Large intestine (tissue), 3 donors: Measurements from ENCODE around the gene SCUBE1. TPM values are rescaled to one million over a fixed set of nuclear protein-coding genes. Genes with fewer than 3 reads are reported as not detected.

Experiments
- DNase-seq, 2 donors: peaks; one replicate each; pipeline versions ENCODE4 v3.0.0 to v3.0.0-alpha.2; 2013
- H3K27ac ChIP-seq: one replicate; pipeline ENCODE4 v1.5.1; 2013; ENCODE audit warnings: low read length
- H3K27me3 ChIP-seq: 2 replicates; pipeline ENCODE4 v1.6.1; 2013; ENCODE audit warnings: low read length; ENCODE audit not compliant: control insufficient read depth, insufficient read depth
- H3K36me3 ChIP-seq: 2 replicates; pipeline ENCODE4 v1.6.1; 2013; ENCODE audit warnings: low read length; ENCODE audit not compliant: control insufficient read depth, insufficient read depth
- H3K4me1 ChIP-seq: one replicate; pipeline ENCODE4 v1.6.1; 2013; ENCODE audit warnings: low read length; ENCODE audit not compliant: control insufficient read depth, insufficient read depth
- H3K4me3 ChIP-seq: one replicate; pipeline ENCODE4 v1.5.1; 2013; ENCODE audit warnings: low read length
- H3K9me3 ChIP-seq: one replicate; pipeline ENCODE4 v1.6.1; 2013; ENCODE audit warnings: mild to moderate bottlenecking, low read depth, low read length, moderate library complexity; ENCODE audit not compliant: control insufficient read depth
- WGBS: methylation state at CpG from one replicate; pipeline ENCODE4 v1.1.5; 2013; ENCODE audit warnings: low lambda C conversion rate; ENCODE audit not compliant: insufficient coverage; 5-methylcytosine and 5-hydroxymethylcytosine counted together
- polyA plus RNA-seq: library from polyadenylated mRNA; unstranded; fragments of 120-200 nt; gene quantifications from one replicate; pipeline ENCODE4 v1.2.1, GENCODE V29; 2013

The SCUBE1 gene
- polyA plus RNA-seq, 1 donor: 4.4 TPM

GRCh38 chr22:43249789-43250471 lies 93.2 kb downstream of the SCUBE1 start:
- H3K36me3 ChIP-seq: no peaks in the 10 kb centered on the region
- H3K4me1 ChIP-seq: no peaks in the 10 kb centered on the region
- no peak overlapping the region for H3K27ac ChIP-seq
- H3K4me3 ChIP-seq: no peak overlapping the region
- H3K27me3 ChIP-seq: peaks cover 8% of the 10 kb centered on the region
- no peaks in the 10 kb centered on the region for H3K9me3 ChIP-seq
- DNase-seq: no peak
- 80% methylated on average over 2 of the region's 16 CpGs for WGBS

GRCh38 chr22:43247546-43248260 lies 95.5 kb downstream of the SCUBE1 start:
- no peak overlapping the region for H3K4me3 ChIP-seq
- no peaks in the 10 kb centered on the region for H3K36me3 ChIP-seq
- no CpG with 5 or more reads among the region's 10 CpGs for WGBS
- no peaks in the 10 kb centered on the region for H3K4me1 ChIP-seq
- H3K27ac ChIP-seq: no peak overlapping the region
- H3K27me3 ChIP-seq: peaks cover 8% of the 10 kb centered on the region
- H3K9me3 ChIP-seq: no peaks in the 10 kb centered on the region
- DNase-seq: no peak

GRCh38 chr22:43246188-43246587 lies 97.0 kb downstream of the SCUBE1 start:
- DNase-seq: no peak
- H3K9me3 ChIP-seq: no peaks in the 10 kb centered on the region
- no peak overlapping the region for H3K4me3 ChIP-seq
- no peaks in the 10 kb centered on the region for H3K36me3 ChIP-seq
- H3K27ac ChIP-seq: no peak overlapping the region
- no peaks in the 10 kb centered on the region for H3K27me3 ChIP-seq
- WGBS: no CpG with 5 or more reads among the region's 4 CpGs
- no peaks in the 10 kb centered on the region for H3K4me1 ChIP-seq

GRCh38 chr22:43245717-43246116 lies 97.5 kb downstream of the SCUBE1 start:
- no CpG with 5 or more reads among the region's 10 CpGs for WGBS
- no peak for DNase-seq
- Histone ChIP-seq H3K36me3 (no peaks in the 10 kb centered on the region), H3K4me1 (no peaks in the 10 kb centered on the region), H3K9me3 (no peaks in the 10 kb centered on the region), H3K27ac (no peak overlapping the region), H3K4me3 (no peak overlapping the region), H3K27me3 (no peaks in the 10 kb centered on the region)

- no peak overlapping the region for H3K4me3 ChIP-seq
- no peaks in the 10 kb centered on the region for H3K36me3 ChIP-seq
- no peaks in the 10 kb centered on the region for H3K9me3 ChIP-seq
- no peaks in the 10 kb centered on the region for H3K4me1 ChIP-seq
- H3K27me3 ChIP-seq: no peaks in the 10 kb centered on the region
- H3K27ac ChIP-seq: no peak overlapping the region
- no peak for DNase-seq
- WGBS: no CpG with 5 or more reads among the region's 24 CpGs
Observed at GRCh38 chr22:43244803-43245527, 98.2 kb downstream of the SCUBE1 start.

GRCh38 chr22:43244402-43244801 lies 98.8 kb downstream of the SCUBE1 start:
- no CpG with 5 or more reads among the region's 7 CpGs for WGBS
- H3K36me3 ChIP-seq: no peaks in the 10 kb centered on the region
- H3K4me3 ChIP-seq: no peak overlapping the region
- H3K27me3 ChIP-seq: no peaks in the 10 kb centered on the region
- DNase-seq: no peak
- no peak overlapping the region for H3K27ac ChIP-seq
- no peaks in the 10 kb centered on the region for H3K9me3 ChIP-seq
- H3K4me1 ChIP-seq: no peaks in the 10 kb centered on the region

- WGBS: no CpG with 5 or more reads among the region's 12 CpGs
- Histone ChIP-seq H3K36me3 (no peaks in the 10 kb centered on the region), H3K27ac (no peak overlapping the region), H3K4me1 (no peaks in the 10 kb centered on the region), H3K9me3 (no peaks in the 10 kb centered on the region), H3K27me3 (no peaks in the 10 kb centered on the region), H3K4me3 (no peak overlapping the region)
- no peak for DNase-seq
Observed at GRCh38 chr22:43243324-43243723, 99.8 kb downstream of the SCUBE1 start.

- no peak overlapping the region for H3K4me3 ChIP-seq
- H3K9me3 ChIP-seq: no peaks in the 10 kb centered on the region
- no peak overlapping the region for H3K27ac ChIP-seq
- DNase-seq: no peak
- no CpG with 5 or more reads among the region's 6 CpGs for WGBS
- no peaks in the 10 kb centered on the region for H3K36me3 ChIP-seq
- H3K27me3 ChIP-seq: no peaks in the 10 kb centered on the region
- H3K4me1 ChIP-seq: no peaks in the 10 kb centered on the region
Observed at GRCh38 chr22:43242627-43243026, 100.5 kb downstream of the SCUBE1 start.

- Histone ChIP-seq H3K4me3 (no peak overlapping the region), H3K9me3 (no peaks in the 10 kb centered on the region), H3K27ac (no peak overlapping the region), H3K27me3 (no peaks in the 10 kb centered on the region), H3K4me1 (no peaks in the 10 kb centered on the region), H3K36me3 (no peaks in the 10 kb centered on the region)
- no peak for DNase-seq
- WGBS: no CpG with 5 or more reads among the region's 14 CpGs
Observed at GRCh38 chr22:43241699-43242386, 101.3 kb downstream of the SCUBE1 start.

GRCh38 chr22:43241138-43241597 lies 102.0 kb downstream of the SCUBE1 start:
- no peaks in the 10 kb centered on the region for H3K9me3 ChIP-seq
- no peaks in the 10 kb centered on the region for H3K27me3 ChIP-seq
- no peak overlapping the region for H3K27ac ChIP-seq
- no peaks in the 10 kb centered on the region for H3K36me3 ChIP-seq
- no peaks in the 10 kb centered on the region for H3K4me1 ChIP-seq
- no peak for DNase-seq
- WGBS: no CpG with 5 or more reads among the region's 15 CpGs
- no peak overlapping the region for H3K4me3 ChIP-seq
